ENCODE results near the gene GGN. TPM values are rescaled to one million over a fixed set of nuclear protein-coding genes. Genes with fewer than 3 reads are reported as not detected.

The GGN gene
- total and polyA plus RNA-seq, 7 donors, result 0.28 TPM; not detected in 6

DNA sequence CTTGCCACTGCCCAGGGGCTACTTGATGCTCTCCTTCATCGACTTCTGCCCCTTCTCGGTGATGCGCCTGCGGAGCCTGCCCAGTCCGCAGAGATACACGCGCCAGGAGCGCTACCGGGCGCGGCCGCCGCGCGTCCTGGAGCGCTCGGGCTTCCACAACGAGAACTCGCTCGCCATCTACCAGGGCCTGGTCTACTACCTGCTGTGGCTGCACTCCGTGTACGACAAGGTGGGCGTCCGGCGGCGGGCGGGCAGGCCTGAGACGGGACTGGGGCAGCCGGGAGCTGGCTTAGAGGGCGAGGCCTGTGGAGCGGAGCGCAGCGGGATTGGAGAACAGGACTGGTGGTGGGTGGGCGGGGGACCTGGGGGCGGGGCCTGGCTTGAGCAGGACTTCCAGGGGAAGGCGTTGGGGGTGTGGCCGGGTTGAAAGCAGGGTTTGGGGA is 26.2 kb downstream of the GGN start:
- 1% methylated on average over 37 of the region's 37 CpGs for WGBS, 2 donors
- Histone ChIP-seq H3K9me3 (no peaks in the 10 kb centered on the region), H3K27ac (peak overlapping the region in 2 of 4 donors; percentile 45 to 60), H3K4me3 (peak overlapping the region; percentile 22 to 58 (median 49)), H3K4me1 (peaks cover 2 to 21% (median 20%) of the 10 kb centered on the region in 4 donors), H3K36me3 (no peaks in the 10 kb centered on the region), H3K27me3 (peaks cover 9 to 79% (median 57%) of the 10 kb centered on the region in 3 donors)
- DNase-seq, result peak; percentile 79
- no peak for TF ChIP-seq EP300 (IDR thresholded peaks at IDR 0.05)
- no peak for TF ChIP-seq POLR2AphosphoS5 (IDR thresholded peaks at IDR 0.05)
- peak in 3 of 4 experiments; percentile 13 to 30 (median 23) for TF ChIP-seq CTCF (IDR thresholded peaks at IDR 0.05)
- no peak for TF ChIP-seq POLR2A (IDR thresholded peaks at IDR 0.05)
- intact Hi-C loops (cut with DNase I), result no loop called here

GRCh38 chr19:38360839-38361631 is 26.8 kb downstream of the GGN start:
- 18 to 21% methylated on average over 23 of the region's 23 CpGs for WGBS, 2 donors
- Histone ChIP-seq H3K4me1 (peaks cover 2 to 21% (median 20%) of the 10 kb centered on the region in 4 donors), H3K27me3 (peaks cover 9 to 79% (median 57%) of the 10 kb centered on the region in 3 donors), H3K9me3 (no peaks in the 10 kb centered on the region), H3K27ac (no peak overlapping the region), H3K4me3 (peak overlapping the region; percentile 22 to 58 (median 49)), H3K36me3 (no peaks in the 10 kb centered on the region)
- TF ChIP-seq CTCF (IDR thresholded peaks at IDR 0.05) (no peak), POLR2A (IDR thresholded peaks at IDR 0.05) (no peak), POLR2AphosphoS5 (IDR thresholded peaks at IDR 0.05) (no peak), EP300 (IDR thresholded peaks at IDR 0.05) (no peak)
- intact Hi-C loops (cut with DNase I), result no loop called here
- no peak for DNase-seq

- H3K9me3 ChIP-seq, result no peaks in the 10 kb centered on the region
- intact Hi-C loops (cut with DNase I), result no loop called here
These were observed 27.5 kb downstream of the GGN start for GRCh38 chr19:38360351-38360750.

GRCh38 chr19:38359242-38360021 is 28.4 kb downstream of the GGN start:
- Histone ChIP-seq H3K9me3 (no peaks in the 10 kb centered on the region), H3K36me3 (no peaks in the 10 kb centered on the region), H3K27ac (no peak overlapping the region), H3K27me3 (peaks cover 9 to 75% (median 59%) of the 10 kb centered on the region in 3 donors), H3K4me1 (peaks cover 2 to 21% (median 20%) of the 10 kb centered on the region in 4 donors), H3K4me3 (no peak overlapping the region)
- WGBS, 2 donors, result 40 to 55% methylated on average over 18 of the region's 18 CpGs
- intact Hi-C loops (cut with DNase I), result no loop called here
- DNase-seq, result no peak
- TF ChIP-seq CTCF (IDR thresholded peaks at IDR 0.05) (no peak), EP300 (IDR thresholded peaks at IDR 0.05) (no peak), POLR2AphosphoS5 (IDR thresholded peaks at IDR 0.05) (no peak), POLR2A (IDR thresholded peaks at IDR 0.05) (no peak)

More at GRCh38 chr19:38360351-38360750, 27.5 kb downstream of the GGN start:
- TF ChIP-seq CTCF (IDR thresholded peaks at IDR 0.05) (no peak), POLR2A (IDR thresholded peaks at IDR 0.05) (no peak), POLR2AphosphoS5 (IDR thresholded peaks at IDR 0.05) (no peak), EP300 (IDR thresholded peaks at IDR 0.05) (no peak)
- H3K36me3 ChIP-seq, result no peaks in the 10 kb centered on the region
- no peak for DNase-seq
- H3K4me3 ChIP-seq, result no peak overlapping the region
- peaks cover 2 to 21% (median 20%) of the 10 kb centered on the region in 4 donors for H3K4me1 ChIP-seq
- H3K27me3 ChIP-seq, result peaks cover 9 to 76% (median 61%) of the 10 kb centered on the region in 3 donors
- H3K27ac ChIP-seq, result no peak overlapping the region
- WGBS, 2 donors, result 79 to 85% methylated on average over 9 of the region's 9 CpGs

All from sigmoid colon (tissue), 7 donors.